ENCODE results near the gene FCHSD2.

DNA sequence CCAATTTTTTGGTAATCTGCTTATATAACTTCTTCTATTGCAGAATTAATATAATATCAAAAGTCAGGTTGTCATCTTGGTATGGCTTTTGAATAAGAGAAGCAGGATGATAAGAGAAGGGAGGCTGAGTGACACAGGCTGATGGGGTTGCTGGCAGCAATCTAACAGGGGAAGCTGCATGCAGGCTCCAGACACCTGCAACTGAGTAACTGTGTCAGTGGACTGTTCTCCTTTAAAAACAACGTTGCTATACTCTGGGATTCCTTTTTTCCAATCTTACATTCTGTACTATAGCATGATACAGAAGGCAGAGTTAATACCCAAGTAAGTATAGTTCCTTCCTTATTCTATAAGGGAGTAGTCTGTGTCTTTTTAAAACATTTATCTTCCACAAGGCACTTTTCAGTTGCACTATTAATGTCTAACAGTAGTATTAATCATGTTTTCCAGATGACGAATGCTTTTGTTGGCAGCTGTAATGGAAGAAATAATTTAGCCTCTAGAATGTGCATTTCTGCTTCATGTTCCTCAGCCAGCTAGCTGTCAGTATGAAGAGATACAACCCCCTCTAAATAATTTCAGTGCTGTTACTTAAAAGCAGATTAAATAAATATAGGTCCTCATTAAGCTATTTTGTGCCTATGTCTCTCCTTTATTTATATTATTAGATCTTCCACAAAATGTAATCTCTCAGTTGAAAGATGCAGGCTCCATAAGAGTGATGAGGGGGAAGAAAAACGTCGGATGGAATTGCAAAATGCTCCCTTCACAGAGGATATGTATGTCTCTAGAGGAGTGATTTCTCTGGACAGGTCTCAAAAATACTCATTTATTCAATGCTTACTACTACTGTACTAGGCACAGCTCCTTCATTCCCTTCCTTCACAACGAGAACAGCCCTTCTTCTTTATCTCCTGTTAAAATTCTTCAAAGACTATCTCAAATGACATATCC, 277.1 kb downstream of the FCHSD2 start:
- TF ChIP-seq, protein P1, sequence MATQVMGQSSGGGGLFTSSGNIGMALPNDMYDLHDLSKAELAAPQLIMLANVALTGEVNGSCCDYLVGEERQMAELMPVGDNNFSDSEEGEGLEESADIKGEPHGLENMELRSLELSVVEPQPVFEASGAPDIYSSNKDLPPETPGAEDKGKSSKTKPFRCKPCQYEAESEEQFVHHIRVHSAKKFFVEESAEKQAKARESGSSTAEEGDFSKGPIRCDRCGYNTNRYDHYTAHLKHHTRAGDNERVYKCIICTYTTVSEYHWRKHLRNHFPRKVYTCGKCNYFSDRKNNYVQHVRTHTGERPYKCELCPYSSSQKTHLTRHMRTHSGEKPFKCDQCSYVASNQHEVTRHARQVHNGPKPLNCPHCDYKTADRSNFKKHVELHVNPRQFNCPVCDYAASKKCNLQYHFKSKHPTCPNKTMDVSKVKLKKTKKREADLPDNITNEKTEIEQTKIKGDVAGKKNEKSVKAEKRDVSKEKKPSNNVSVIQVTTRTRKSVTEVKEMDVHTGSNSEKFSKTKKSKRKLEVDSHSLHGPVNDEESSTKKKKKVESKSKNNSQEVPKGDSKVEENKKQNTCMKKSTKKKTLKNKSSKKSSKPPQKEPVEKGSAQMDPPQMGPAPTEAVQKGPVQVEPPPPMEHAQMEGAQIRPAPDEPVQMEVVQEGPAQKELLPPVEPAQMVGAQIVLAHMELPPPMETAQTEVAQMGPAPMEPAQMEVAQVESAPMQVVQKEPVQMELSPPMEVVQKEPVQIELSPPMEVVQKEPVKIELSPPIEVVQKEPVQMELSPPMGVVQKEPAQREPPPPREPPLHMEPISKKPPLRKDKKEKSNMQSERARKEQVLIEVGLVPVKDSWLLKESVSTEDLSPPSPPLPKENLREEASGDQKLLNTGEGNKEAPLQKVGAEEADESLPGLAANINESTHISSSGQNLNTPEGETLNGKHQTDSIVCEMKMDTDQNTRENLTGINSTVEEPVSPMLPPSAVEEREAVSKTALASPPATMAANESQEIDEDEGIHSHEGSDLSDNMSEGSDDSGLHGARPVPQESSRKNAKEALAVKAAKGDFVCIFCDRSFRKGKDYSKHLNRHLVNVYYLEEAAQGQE (IDR thresholded peaks at IDR 0.05; ENCODE audit: insufficient read depth in 1 of 2, low read depth in 2 of 2, low read length in 2 of 2) = no peak
- TF ChIP-seq SIN3A (IDR thresholded peaks at IDR 0.05; ENCODE audit: borderline replicate concordance, insufficient read depth, low read length) = no peak

Data from PFSK-1 (cell line).